Tibial nerve (tissue), 4 donors: Measurements from ENCODE around the gene KRTAP19-2. TPM values are rescaled to one million over a fixed set of nuclear protein-coding genes. Genes with fewer than 3 reads are reported as not detected.

ENCODE experiments used
- DNase-seq, 2 donors: peaks; one replicate each; pipeline ENCODE4 v3.0.0-alpha.2; 2019; ENCODE audit warnings: low spot score in 2 of 2
- H3K27ac ChIP-seq, 4 donors: fragments of 200-600 bp; sonication (generic) in 3 of 4; one replicate each; pipeline ENCODE4 v1.5.1; 2017 to 2019; ENCODE audit warnings: mild to moderate bottlenecking in 1 of 4
- H3K27me3 ChIP-seq, 2 donors: fragments of 200-600 bp; sonication (generic) in 1 of 2; one replicate each; pipeline versions ENCODE4 v1.5.1 to v1.6.0; 2017 to 2019
- H3K36me3 ChIP-seq, 3 donors: fragments of 200-600 bp; sonication (generic); one replicate each; pipeline ENCODE4 v1.5.1; 2018 to 2019
- H3K4me1 ChIP-seq, 4 donors: fragments of 200-600 bp; sonication (generic) in 3 of 4; one replicate each; pipeline ENCODE4 v1.5.1; 2017 to 2019
- H3K4me3 ChIP-seq, 4 donors: fragments of 200-600 bp; sonication (generic) in 3 of 4; one replicate each; pipeline ENCODE4 v1.5.1; 2017 to 2019; ENCODE audit warnings: mild to moderate bottlenecking in 1 of 4, moderate library complexity in 1 of 4
- H3K9me3 ChIP-seq, 4 donors: fragments of 200-600 bp; sonication (generic) in 3 of 4; one replicate each; pipeline ENCODE4 v1.5.1; 2017 to 2019
- CTCF ChIP-seq, 5 experiments: fragments of 200-600 bp in 3 of 5; fragments of 450-650 bp in 2 of 5; sonication (generic) in 3 of 5; IDR thresholded peaks; one replicate each; pipeline ENCODE4 v1.5.1; 2016 to 2019; ENCODE audit warnings: antibody characterized with exemption in 5 of 5, mild to moderate bottlenecking in 3 of 5, moderate library complexity in 2 of 5
- EP300 ChIP-seq, 2 donors: sonication (generic); formaldehyde crosslinking; IDR thresholded peaks; one replicate each; pipeline ENCODE4 v1.6.1; 2017; ENCODE audit warnings: antibody characterized with exemption in 2 of 2, mild to moderate bottlenecking in 1 of 2
- POLR2A ChIP-seq, 2 donors: fragments of 450-650 bp; IDR thresholded peaks; one replicate each; pipeline ENCODE4 v1.6.1; 2017; ENCODE audit warnings: antibody characterized with exemption in 2 of 2, mild to moderate bottlenecking in 2 of 2, moderate library complexity in 2 of 2
- WGBS, 2 donors: methylation state at CpG; one replicate each; pipeline ENCODE4 v1.1.5; 2018; 5-methylcytosine and 5-hydroxymethylcytosine counted together
- total RNA-seq, 4 donors: library from RNA; depleted of rRNA; stranded (reverse); fragments of >200 nt; gene quantifications; one replicate each; pipeline ENCODE4 v1.1.0, GENCODE V29; 2016

The KRTAP19-2 gene
- total RNA-seq, 4 donors from 2014 or later = not detected

GRCh38 chr21:30497065-30497464, 9.8 kb upstream of the KRTAP19-2 start, which contains the start of gene KRTAP19-4:
Gene KRTAP19-4 (minus strand): TSS chr21:30497165. CDS start chr21:30497110, 55 bp downstream.
- Histone ChIP-seq H3K9me3 (no peaks in the 10 kb centered on the region), H3K27me3 (no peaks in the 10 kb centered on the region), H3K27ac (no peak within 1 kb of the TSS), H3K4me3 (no peak within 1 kb of the TSS), H3K36me3 (no peaks in the 10 kb centered on the region), H3K4me1 (no peaks in the 10 kb centered on the region)
- 78 to 80% methylated on average over 4 of the region's 4 CpGs for WGBS, 2 donors
- TF ChIP-seq EP300 (IDR thresholded peaks at IDR 0.05) (no peak), POLR2A (IDR thresholded peaks at IDR 0.05) (no peak), CTCF (IDR thresholded peaks at IDR 0.05) (no peak)
- DNase-seq = no peak

GRCh38 chr21:30491963-30492428, 4.8 kb upstream of the KRTAP19-2 start, which contains the start of gene KRTAP19-3:
Gene KRTAP19-3 (minus strand): TSS chr21:30492013. CDS start chr21:30491957, 56 bp downstream.
- H3K4me3 ChIP-seq = no peak within 1 kb of the TSS
- DNase-seq = no peak
- 80 to 87% methylated on average over 2 of the region's 2 CpGs for WGBS, 2 donors
- no peak for TF ChIP-seq EP300 (IDR thresholded peaks at IDR 0.05)
- no peak for TF ChIP-seq POLR2A (IDR thresholded peaks at IDR 0.05)
- TF ChIP-seq CTCF (IDR thresholded peaks at IDR 0.05) = no peak
- no peak within 1 kb of the TSS for H3K27ac ChIP-seq
- H3K9me3 ChIP-seq = no peaks in the 10 kb centered on the region
- H3K4me1 ChIP-seq = no peaks in the 10 kb centered on the region
- H3K27me3 ChIP-seq = no peaks in the 10 kb centered on the region
- H3K36me3 ChIP-seq = no peaks in the 10 kb centered on the region

- H3K9me3 ChIP-seq = peaks cover 0 to 14% (median 0%) of the 10 kb centered on the region in 4 donors
Observed at GRCh38 chr21:30486180-30486579, 1.1 kb downstream of the KRTAP19-2 start.

GRCh38 chr21:30482130-30482529, 5.1 kb downstream of the KRTAP19-2 start:
- Histone ChIP-seq H3K9me3 (peaks cover 0 to 14% (median 0%) of the 10 kb centered on the region in 4 donors), H3K4me3 (no peak overlapping the region)
- 41 to 42% methylated on average over 2 of the region's 2 CpGs for WGBS, 2 donors

More at GRCh38 chr21:30486180-30486579, 1.1 kb downstream of the KRTAP19-2 start:
- TF ChIP-seq CTCF (IDR thresholded peaks at IDR 0.05) = no peak
- Histone ChIP-seq H3K27me3 (no peaks in the 10 kb centered on the region), H3K4me3 (no peak overlapping the region), H3K4me1 (no peaks in the 10 kb centered on the region), H3K27ac (no peak overlapping the region), H3K36me3 (no peaks in the 10 kb centered on the region)
- WGBS, 2 donors = 65 to 67% methylated on average over 2 of the region's 2 CpGs
- no peak for DNase-seq

More at GRCh38 chr21:30482130-30482529, 5.1 kb downstream of the KRTAP19-2 start:
- Histone ChIP-seq H3K36me3 (no peaks in the 10 kb centered on the region), H3K27ac (no peak overlapping the region), H3K27me3 (no peaks in the 10 kb centered on the region), H3K4me1 (no peaks in the 10 kb centered on the region)
- TF ChIP-seq CTCF (IDR thresholded peaks at IDR 0.05) (no peak), POLR2A (IDR thresholded peaks at IDR 0.05) (no peak), EP300 (IDR thresholded peaks at IDR 0.05) (no peak)
- DNase-seq = no peak
